HG03378 (cell line): ENCODE results near the gene IL36RN.

Experiments used
- ATAC-seq: cut with Tn5 transposase; IDR thresholded peaks from one replicate; pipeline ENCODE4 v1.9.1; 2021; ENCODE audit warnings: mild to moderate bottlenecking, moderate library complexity; ENCODE audit not compliant: unreplicated experiment

Gene IL36RN

GRCh38 chr2:113046465-113046864 lies 12.5 kb upstream of the IL36RN start:
- ATAC-seq: no peak

- ATAC-seq: no peak
Measured at GRCh38 chr2:113050921-113051895, 7.8 kb upstream of the IL36RN start.

GRCh38 chr2:113052396-113052917 lies 6.5 kb upstream of the IL36RN start, which contains the start of gene IL36B:
TSS of gene IL36B (minus strand) at chr2:113052867.
- no peak for ATAC-seq

- no peak for ATAC-seq
Measured at GRCh38 chr2:113053666-113054065, 5.3 kb upstream of the IL36RN start.

- ATAC-seq: no peak
Measured at GRCh38 chr2:113054066-113054465, 4.9 kb upstream of the IL36RN start.

- no peak for ATAC-seq
Measured at GRCh38 chr2:113056521-113056920, 2.5 kb upstream of the IL36RN start.

GRCh38 chr2:113057117-113057516 lies 1.9 kb upstream of the IL36RN start:
- ATAC-seq: no peak

GRCh38 chr2:113058411-113058994 lies 495 bp upstream of the IL36RN start:
- ATAC-seq: no peak

GRCh38 chr2:113060396-113060795 lies 1.4 kb downstream of the IL36RN start:
- ATAC-seq: no peak

GRCh38 chr2:113060796-113061195 lies 1.8 kb downstream of the IL36RN start:
- no peak for ATAC-seq

GRCh38 chr2:113061241-113061640 lies 2.2 kb downstream of the IL36RN start:
- ATAC-seq: no peak

GRCh38 chr2:113061896-113062770 lies 3.1 kb downstream of the IL36RN start:
- ATAC-seq: no peak

- no peak for ATAC-seq
Measured at GRCh38 chr2:113064281-113064680, 5.3 kb downstream of the IL36RN start.

GRCh38 chr2:113064898-113065297 lies 5.9 kb downstream of the IL36RN start:
- ATAC-seq: no peak

- ATAC-seq: no peak
Measured at GRCh38 chr2:113067681-113068080, 8.7 kb downstream of the IL36RN start, which contains the start of gene IL1F10. TSS of gene IL1F10 (plus strand) at chr2:113067970. CDS start at chr2:113072739, 4,769 bp downstream.

GRCh38 chr2:113068249-113068648 lies 9.3 kb downstream of the IL36RN start:
- no peak for ATAC-seq

GRCh38 chr2:113068706-113069485 lies 9.9 kb downstream of the IL36RN start:
- no peak for ATAC-seq

GRCh38 chr2:113069676-113070605 lies 10.9 kb downstream of the IL36RN start:
- ATAC-seq: no peak

- no peak for ATAC-seq
Measured at GRCh38 chr2:113070606-113070975, 11.6 kb downstream of the IL36RN start.
